IPS-11a (cell line): ENCODE results near the gene TSPAN17.
"Not testable (repeated sequence)": the region's sequence is repeated elsewhere in the genome, so short reads cannot be mapped to it uniquely, and the experiment has no call there.

ENCODE experiments used
- H3K4me3 ChIP-seq: one replicate; pipeline ENCODE4 v1.5.1; 2013; ENCODE audit warnings: low read depth, low read length, control low read depth

TSPAN17 gene

DNA sequence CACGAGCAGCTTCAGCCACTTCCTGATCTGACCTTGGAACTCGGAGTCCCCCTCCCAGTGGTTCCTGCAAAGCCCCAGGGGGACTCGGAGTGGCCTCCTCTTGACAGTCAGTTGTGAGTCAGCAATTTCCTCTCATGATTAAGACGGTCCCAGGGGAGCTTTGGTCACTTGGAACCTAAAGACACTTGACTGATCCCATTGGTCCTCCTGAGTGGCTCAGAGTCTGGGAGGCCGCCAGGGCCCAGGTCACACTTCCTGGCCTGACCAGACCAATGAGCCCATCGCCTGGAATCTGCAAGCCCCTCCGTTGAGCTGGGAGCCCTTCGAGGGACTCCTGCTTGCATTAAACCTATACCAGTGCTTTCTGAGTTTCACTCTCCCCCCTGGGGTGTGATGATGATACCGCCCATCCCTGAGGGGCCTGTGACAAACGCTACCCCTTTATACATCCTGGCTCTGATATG lies 29.1 kb downstream of the TSPAN17 start:
- no peak overlapping the region for H3K4me3 ChIP-seq

DNA sequence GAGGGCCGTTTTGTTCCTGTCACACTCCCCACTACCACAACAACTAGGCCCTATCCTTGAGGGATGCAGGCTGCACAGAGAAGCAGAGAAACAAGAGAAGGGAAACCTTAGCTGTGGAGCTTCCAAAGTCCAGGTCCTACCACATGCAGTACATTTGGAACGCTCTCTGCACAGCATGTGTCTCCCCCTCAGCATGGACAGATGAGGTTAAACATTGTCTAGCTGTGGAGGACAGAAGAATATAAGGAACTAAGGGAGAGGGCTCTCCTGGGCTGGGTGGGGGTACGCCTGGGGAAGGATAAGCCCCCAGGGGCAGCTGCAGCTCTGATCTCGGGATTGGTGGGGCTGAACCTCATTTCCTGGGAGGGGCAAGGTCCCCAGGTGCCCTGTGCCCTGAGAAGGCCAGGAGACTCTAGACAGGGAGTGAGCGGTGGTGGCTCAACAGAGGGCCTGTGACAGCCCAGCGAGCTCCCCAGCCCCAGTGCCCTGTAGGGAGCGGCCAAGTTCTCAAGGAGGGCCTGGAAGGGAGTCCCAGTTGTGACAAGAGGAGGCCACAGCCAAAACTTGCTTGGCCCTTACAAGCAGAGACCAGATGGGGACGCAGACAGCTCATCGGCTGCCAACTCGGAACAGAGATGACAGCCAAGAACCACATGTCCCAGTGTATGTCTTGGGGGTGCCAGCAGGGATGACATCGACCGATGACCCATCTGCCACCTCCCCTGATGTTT lies 30.1 kb downstream of the TSPAN17 start:
- no peak overlapping the region for H3K4me3 ChIP-seq

DNA sequence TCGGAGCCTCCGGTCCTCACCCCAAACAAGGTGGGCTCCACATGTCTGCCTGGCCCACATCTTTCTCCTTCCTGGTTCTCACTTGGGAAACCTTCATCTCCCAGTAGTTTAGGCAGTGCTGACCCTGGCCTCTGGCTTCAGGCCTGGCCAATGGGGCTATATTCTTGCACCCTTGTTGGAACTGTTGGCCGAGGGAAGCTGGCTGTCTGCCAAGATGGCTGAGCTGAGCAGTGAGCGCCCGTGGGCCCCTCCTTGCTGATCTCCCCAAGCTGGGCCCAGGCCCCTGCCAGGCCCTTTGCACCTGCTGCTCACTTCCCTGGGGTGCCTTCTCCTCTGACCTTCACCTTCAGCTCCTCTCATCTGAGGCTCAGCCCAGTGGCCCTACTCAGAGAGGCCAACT lies 31.3 kb downstream of the TSPAN17 start:
- H3K4me3 ChIP-seq: no peak overlapping the region

DNA sequence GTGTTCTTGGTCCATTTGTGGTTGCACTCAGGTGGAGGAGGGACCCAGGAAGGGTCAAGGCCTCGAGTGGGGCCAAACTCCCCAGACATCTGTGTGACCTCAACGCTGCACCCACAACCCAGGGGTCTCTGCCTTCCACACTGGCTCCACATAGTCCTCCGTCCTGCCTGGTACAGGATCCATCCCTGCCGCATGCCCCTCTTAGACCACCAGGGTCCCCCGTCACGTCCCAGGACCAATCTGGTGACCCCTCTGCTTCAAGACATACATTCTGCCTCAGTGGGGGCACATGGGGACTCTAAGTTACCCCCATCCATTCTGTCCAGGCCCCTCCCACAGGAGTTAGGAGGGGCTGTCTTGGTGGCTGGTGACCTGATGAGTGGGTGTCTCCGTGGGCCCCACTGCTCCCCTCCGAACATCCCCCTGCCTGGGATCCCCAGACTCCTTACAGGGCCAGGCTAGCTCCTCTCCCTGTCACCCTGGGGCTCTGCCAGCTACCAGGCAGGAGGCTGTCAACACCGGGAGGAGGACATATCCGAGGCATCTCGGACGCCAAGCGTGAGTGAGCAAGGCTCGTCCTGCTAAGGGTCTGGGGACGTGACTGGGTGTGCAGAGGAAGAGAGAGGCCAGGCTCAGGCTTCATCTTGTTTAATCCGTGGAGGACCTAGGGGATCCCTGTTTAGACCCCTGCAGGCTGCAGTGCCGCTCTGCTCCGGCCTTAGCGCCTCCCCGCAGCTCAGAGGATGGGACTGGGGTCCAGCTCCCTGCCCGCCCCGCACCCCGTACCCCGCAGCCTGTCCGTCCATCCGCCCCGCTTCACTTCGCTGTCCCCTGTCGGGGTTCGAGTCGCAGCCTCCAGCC lies 32.3 kb downstream of the TSPAN17 start:
- peak overlapping the region; percentile 8 for H3K4me3 ChIP-seq

DNA sequence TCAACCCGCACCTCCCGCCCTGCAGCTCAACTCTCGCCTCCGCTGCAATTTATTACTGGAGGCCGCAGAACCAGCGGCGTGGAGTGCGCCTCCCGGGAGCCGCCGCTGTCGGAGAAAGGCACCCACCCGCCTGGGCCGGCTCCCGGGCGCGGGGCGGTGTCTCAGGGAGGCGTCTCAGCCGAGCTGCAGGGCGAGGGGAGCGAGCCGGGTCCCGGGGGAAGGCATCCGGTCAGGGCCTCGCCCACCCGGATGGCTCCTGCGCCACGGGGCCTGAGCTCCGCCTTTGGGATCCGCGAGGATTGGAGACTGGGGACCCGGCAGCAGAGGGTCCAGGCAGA lies 32.9 kb downstream of the TSPAN17 start:
- H3K4me3 ChIP-seq: no peak overlapping the region

DNA sequence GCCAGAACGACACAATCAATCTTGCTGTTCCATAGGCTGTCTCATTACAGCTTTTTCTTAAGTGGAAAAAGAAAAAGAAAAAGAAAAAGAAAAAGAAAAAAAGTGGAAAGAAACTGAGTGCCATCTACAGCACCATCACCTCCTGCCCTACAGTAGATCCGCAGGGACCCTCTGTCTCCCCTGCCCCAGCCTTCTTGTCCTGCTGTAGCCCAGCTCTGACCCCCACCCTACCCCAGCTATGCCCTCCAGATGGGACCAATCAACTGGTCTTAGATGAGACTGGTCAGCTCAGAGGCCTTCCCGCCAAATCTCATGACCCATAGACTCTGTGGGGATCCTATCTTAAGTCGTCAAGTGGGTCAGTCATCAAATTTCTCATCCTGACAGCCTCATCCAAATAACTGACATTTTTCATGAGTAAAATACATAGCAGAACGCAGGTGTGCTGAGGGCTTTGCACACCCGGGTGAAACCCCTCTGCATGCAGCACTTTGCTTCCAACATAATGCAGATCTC lies 34.8 kb downstream of the TSPAN17 start:
- H3K4me3 ChIP-seq: no peak overlapping the region

DNA sequence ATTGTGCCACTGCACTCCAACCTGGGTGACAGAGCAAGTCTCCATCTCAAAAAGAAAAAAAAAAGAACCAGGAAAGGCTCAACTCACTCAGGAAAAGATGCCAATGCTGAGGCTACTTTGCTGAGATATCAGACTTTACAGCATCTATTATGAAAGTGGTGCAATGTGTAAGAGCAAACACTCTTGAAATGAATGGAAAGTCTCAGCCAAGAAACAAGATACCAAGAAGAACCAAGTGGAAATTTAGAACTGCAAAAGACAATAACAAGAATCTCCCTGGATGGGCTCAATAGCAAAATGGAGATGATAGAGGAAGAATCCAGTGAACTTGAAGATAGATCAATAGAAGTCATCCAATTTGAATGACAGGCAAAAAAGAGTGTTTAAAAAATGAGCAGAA lies 37.7 kb downstream of the TSPAN17 start:
- no peak overlapping the region for H3K4me3 ChIP-seq

DNA sequence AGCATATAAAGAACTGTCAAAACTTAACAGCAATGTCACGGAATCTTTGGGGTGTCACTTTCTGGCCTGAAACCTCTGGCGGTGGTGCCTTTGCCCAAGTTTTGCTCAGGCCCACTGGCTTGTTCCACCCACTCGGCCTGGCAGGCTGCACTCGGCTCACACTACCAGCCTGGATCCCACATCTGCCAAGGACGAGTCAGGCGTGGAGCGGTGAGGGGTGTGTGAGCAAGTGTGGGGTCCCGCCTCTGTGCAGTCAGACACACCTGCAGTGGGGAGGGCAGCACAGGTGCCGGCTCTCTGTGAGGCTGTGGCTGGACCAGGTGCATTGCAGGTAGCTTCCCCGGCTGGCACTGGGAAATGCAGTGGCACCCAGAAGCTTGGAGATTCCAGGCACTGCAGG lies 40.0 kb downstream of the TSPAN17 start:
- H3K4me3 ChIP-seq: no peak overlapping the region

DNA sequence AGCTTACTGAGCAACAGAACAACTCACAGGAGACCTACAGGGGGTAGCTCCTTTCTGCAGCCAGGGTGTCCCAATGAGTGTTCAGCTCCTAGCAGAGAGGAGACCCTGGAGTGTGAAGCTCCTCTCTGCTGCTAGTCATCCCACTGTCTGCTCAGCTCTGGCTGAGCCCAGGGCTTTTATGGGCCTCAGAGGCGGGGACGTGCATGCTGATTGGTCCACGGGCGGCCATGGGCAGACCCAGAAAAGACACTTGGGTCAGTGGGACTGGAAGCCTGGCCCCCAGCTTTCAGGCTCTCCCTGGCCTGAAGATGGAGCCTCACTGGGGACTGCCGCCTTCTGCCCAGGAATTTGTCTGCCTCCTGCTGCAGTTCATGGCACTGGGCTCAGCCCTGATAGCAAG lies 40.6 kb downstream of the TSPAN17 start:
- no peak overlapping the region for H3K4me3 ChIP-seq

DNA sequence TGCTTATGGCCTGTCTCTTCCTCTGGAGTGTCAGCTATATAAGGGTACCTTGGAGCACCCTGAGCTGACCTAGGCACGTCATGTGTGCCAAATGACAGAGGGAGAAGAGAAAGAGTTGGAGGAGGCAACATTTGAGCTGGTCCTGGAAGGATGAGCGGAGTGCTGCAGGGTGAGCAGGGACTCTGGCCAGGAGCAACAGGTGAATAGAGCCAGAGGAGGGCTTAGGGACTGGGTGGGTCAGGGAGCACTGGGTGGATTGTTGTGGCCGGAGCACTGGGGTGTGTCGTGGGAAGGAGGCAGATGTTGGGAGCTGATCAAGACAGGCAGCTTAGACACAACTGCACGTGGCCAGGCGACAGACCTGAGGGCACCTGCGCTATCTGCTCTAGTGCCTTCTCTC lies 43.6 kb downstream of the TSPAN17 start:
- H3K4me3 ChIP-seq: no peak overlapping the region

DNA sequence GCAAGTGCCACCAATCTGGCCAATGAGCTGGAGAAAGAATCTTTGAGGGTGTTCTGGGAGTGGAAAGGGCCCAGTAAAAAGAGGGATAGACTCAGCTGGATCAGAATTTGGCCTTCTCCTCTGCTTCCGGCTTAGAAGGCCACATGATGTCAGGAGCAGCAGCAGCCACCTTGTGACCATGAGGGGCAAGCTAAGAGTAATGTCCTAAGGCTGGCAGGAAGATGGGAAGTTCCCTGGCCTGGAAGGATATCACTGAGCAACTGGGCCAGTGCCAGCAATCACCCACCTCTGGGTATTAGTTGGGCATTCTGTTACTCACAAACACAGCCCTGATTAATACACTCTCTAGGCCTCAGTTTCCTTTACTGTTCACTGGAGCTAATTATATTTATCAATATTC lies 44.2 kb downstream of the TSPAN17 start:
- no peak overlapping the region for H3K4me3 ChIP-seq

DNA sequence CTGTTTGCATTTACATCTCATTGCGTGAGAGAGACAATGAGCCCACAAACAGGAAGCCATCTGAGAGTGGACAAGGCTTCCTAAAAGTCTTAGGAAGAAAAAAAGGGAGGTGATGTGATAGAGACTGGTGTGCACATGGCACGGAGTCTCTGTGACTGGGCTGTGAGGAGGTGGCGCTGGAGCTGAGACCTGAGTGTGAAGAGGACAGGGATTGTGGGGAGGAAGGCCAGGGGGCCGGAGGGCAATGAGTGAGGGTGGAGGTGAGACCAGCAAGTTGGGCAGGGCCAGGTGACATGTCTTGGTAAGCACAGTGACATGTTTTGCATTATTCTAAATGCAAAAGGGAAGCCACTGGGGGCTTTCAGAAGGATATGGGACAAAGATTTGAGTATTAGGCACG lies 45.0 kb downstream of the TSPAN17 start:
- H3K4me3 ChIP-seq: no peak overlapping the region

DNA sequence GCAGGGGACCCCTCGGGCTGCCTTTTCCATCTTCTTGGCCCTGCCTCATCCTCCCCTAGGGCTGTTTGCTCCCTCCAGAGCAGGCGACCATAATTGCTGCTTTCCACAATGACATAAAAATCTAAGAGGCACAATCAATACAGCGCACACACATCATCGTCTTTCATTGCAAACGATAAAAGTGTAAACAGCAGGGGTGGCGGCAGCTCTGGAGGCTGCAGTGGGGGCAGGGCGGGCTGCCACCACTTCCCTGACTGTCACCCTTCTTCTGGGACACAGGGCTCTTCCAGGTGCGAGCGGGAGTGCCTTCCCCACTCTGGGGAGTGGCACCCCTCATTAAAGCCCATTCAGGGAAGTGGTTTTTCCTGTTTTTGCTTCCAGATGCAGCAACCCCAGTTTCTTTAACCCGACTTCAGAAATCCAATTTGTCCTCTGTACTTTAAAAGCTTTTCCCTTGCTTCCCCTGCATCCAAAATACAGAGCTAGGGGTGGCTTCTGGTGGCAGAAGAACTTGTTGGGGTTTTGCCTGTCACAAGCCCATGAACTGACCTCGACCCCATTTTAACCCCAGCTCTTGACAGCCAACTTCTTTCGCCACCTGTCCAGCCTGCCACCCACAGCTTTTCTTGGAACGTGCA lies 45.7 kb downstream of the TSPAN17 start:
- H3K4me3 ChIP-seq: no peak overlapping the region

DNA sequence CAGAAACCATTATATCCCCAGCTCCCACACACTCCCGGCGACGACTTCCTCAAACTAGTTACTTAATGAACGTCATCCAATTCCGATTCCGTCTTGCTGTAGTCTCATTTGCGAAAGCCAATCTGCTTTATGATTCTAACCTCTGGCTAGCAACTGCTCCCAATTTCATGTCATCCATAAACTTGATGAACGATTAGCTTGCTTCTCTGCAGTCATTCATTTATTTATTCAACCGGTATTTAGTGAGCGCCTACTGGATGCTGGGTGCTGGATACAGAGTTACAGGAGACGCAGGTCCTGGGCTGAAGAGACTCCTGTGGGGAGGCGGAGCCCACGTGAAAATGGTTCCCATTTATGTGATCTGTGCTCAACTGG lies 46.2 kb downstream of the TSPAN17 start:
- H3K4me3 ChIP-seq: no peak overlapping the region

DNA sequence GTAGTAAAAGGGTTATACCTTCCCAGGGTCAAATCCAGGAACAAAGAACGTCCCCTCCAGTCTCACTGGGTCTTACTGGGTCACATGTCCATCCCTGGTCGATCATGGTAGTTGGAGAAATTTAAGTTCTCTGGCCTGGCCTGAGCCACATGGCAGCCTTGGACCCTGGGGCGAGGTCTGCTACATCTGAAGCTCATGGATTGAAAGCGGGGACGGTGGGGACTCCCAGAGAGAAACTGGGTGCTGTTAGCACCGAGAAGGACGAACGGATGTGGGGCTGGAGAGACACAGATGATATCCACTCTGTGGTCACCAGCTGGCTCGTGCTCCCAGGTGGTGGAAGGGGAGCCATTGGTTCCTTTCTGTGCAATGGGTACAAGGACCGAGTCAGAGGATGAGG lies 46.9 kb downstream of the TSPAN17 start:
- no peak overlapping the region for H3K4me3 ChIP-seq

DNA sequence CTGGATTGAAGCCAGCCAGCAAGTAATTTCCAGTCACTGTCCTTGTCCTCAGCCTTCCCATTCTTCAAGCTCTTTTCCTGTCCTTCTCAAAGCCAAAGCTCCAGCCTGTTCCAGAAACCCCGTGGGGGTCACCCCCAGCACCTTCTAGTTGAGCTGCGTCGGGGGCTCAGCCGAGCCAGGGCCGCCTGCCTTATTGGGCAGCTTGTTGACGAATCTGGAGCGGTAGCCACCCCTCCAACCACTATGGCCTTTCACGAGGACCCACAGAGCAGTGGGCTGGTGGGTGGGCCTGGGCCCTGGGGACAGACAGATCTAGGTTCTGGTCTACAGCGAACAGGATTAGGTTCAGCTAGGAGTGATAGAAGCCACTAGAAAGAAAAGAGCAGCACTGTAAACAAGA lies 47.3 kb downstream of the TSPAN17 start:
- H3K4me3 ChIP-seq: no peak overlapping the region

DNA sequence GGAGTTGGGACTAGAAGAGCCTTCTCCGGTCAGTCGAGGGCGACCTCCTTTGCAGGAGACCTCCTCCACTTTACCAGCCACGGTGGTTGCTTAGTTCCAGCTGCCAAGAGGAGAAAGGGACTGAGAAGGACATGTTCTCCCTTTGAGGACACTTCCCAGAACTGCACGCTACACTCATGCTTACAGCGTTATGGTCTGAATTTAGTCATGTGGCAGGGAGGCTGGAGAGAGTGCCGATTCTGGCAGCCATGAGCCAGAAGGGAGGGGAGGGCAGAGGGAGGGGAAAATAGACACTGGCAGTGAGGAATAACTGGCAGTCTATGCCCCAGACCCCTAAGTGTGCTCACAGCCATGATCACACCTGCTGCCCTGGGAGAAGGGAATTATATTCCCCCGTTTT lies 47.8 kb downstream of the TSPAN17 start:
- H3K4me3 ChIP-seq: no peak overlapping the region

DNA sequence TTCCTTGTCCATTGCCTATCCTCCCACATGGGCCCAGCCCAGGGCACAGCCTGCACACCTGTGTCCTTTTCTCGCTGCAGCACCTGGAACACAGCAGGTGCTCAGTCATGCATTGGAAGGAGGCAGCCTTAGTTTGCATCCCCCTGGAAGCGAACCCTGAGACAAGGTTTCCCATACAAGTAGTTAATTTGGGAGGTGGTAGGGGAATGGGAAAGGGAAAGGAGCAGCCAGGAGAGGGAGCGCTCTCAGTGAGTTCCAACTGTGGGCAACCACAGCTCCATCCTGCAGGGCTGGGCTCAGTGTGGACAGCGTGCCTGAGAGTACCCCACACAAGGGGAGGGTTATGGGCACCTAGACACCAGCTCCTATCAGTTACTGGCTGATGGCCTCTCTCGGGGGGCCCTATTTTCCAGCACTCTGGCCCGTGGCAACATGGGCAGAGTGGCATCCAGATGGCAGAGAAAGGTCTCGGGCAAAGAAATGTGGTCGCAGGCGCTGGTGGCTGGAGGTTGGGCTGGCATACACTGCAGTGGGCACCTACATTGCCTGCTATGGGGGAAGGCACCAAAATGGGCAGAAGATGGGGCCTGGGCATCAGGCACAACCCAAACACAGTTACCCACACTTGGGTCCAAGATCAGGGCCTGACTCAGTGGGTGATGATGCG lies 50.1 kb downstream of the TSPAN17 start:
- no peak overlapping the region for H3K4me3 ChIP-seq

DNA sequence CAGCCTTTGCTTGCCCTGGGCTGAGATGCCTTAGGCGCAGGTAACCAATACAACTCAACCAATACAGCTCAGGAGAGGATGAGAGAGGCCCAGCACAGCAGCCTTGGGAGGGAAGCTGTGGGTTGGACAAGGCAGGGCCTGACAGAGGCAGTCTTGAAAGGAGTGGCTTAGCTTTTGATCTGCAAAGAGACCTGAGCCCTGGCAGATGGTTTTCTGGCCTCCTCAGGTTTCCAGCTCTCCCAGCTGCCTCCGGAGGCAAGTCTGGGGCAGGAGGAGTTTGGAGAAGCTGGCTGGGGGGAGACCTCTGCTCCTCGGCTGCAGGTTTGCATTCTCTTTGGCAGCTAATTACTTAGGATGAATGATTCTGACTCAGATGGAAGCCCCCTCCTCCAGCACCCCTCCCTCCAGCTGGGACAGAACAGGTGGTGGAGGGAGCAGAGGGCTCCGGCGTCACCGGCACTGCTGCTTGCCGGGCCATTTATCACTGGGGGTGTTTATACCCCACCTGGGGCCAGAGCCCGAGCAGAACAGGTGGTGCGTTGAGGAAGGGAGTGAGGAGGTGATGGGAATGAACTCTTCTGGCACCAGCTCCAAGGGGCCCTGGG lies 50.8 kb downstream of the TSPAN17 start:
- H3K4me3 ChIP-seq: no peak overlapping the region

DNA sequence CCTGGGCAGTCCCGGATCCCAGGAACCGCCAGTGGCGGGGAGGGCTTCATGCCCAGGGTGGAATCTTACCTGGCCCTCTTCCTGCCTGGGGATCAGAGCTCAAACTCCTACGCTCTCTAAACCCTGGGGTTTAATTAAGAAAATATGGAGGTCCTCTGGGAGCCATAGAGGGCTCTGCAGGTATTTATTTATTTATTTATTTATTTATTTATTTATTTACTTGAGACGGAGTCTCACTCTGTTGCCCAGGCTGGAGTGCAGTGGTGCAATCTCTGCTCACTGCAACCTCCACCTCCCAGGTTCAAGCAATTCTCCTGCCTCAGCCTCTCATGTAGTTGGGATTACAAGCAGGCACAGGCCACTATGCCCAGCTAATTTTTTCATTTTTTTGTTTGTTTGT lies 52.2 kb downstream of the TSPAN17 start:
- not testable (repeated sequence) for H3K4me3 ChIP-seq
